ENCODE results near the gene NGEF.

- TF ChIP-seq POLR2AphosphoS5 (IDR thresholded peaks at IDR 0.05) (no peak), POLR2A (IDR thresholded peaks at IDR 0.05) (no peak), CTCF (IDR thresholded peaks at IDR 0.05) (no peak)
Observed at GRCh38 chr2:233035426-233036161, 22.5 kb upstream of the NGEF start.

Measured in transverse colon (tissue), 4 donors.